BE2C (cell line): ENCODE data around the gene OLFM1. TPM values are rescaled to one million over a fixed set of nuclear protein-coding genes. Genes with fewer than 3 reads are reported as not detected.
A peak's percentile ranks its signal among the peaks of the same experiment; 100 is the strongest.

Experiments used
- DNase-seq: peaks from one replicate; pipeline ENCODE4 v3.0.0-alpha.2; 2020
- H3K27me3 ChIP-seq: fragments of 250-450 bp; sonication (Bioruptor Pico); 2 replicates; pipeline ENCODE4 v1.5.1; 2020; ENCODE audit warnings: mild to moderate bottlenecking
- H3K36me3 ChIP-seq: fragments of 250-450 bp; sonication (Bioruptor Pico); 2 replicates; pipeline ENCODE4 v1.5.1; 2020; ENCODE audit warnings: mild to moderate bottlenecking
- H3K4me1 ChIP-seq: fragments of 250-450 bp; sonication (Bioruptor Pico); 2 replicates; pipeline ENCODE4 v1.5.1; 2020
- H3K4me3 ChIP-seq: 2 replicates; pipeline ENCODE4 v1.5.1; 2011; ENCODE audit warnings: low read depth, low read length
- H3K9me3 ChIP-seq: fragments of 250-450 bp; sonication (Bioruptor Pico); 2 replicates; pipeline ENCODE4 v1.5.1; 2020
- CTCF ChIP-seq: IDR thresholded peaks from 2 replicates; pipeline ENCODE4 v1.5.1; 2012; ENCODE audit warnings: mild to moderate bottlenecking, low read depth, low read length
- polyA plus RNA-seq: library from polyadenylated mRNA; unstranded; fragments of >200 nt; gene quantifications from one replicate; pipeline ENCODE4 v1.2.1, GENCODE V29; 2012; ENCODE audit warnings: low read depth, missing spikeins; ENCODE audit not compliant: insufficient read length, insufficient read depth

The OLFM1 gene
- 298 TPM for polyA plus RNA-seq

- peak; percentile 80 for TF ChIP-seq CTCF
- Histone ChIP-seq H3K4me3 (peak within 1 kb of the TSS; percentile 81), H3K9me3 (no peaks in the 10 kb centered on the region), H3K27me3 (no peaks in the 10 kb centered on the region), H3K4me1 (peaks cover 4% of the 10 kb centered on the region), H3K36me3 (peaks cover 22% of the 10 kb centered on the region)
- peak; percentile 92 for DNase-seq
These were observed at the start of gene OLFM1 for GRCh38 chr9:135087489-135087792. Gene OLFM1 (plus strand): TSS chr9:135087668. CDS start chr9:135087990, 322 bp downstream.

- H3K4me3 ChIP-seq: no peak overlapping the region
- no peak for TF ChIP-seq CTCF
- no peak for DNase-seq
- no peaks in the 10 kb centered on the region for H3K27me3 ChIP-seq
- H3K4me1 ChIP-seq: no peaks in the 10 kb centered on the region
- H3K9me3 ChIP-seq: no peaks in the 10 kb centered on the region
- no peaks in the 10 kb centered on the region for H3K36me3 ChIP-seq
These were observed 49.1 kb upstream of the OLFM1 start for GRCh38 chr9:135038331-135038730.

GRCh38 chr9:135038826-135039225 lies 48.6 kb upstream of the OLFM1 start:
- Histone ChIP-seq H3K36me3 (no peaks in the 10 kb centered on the region), H3K4me3 (no peak overlapping the region), H3K9me3 (no peaks in the 10 kb centered on the region), H3K27me3 (no peaks in the 10 kb centered on the region), H3K4me1 (no peaks in the 10 kb centered on the region)
- DNase-seq: no peak
- no peak for TF ChIP-seq CTCF

- Histone ChIP-seq H3K4me1 (no peaks in the 10 kb centered on the region), H3K4me3 (no peak overlapping the region)
These were observed 48.1 kb upstream of the OLFM1 start for GRCh38 chr9:135039266-135039870.

GRCh38 chr9:135039916-135040645 lies 47.4 kb upstream of the OLFM1 start:
- no peaks in the 10 kb centered on the region for H3K27me3 ChIP-seq
- H3K9me3 ChIP-seq: no peaks in the 10 kb centered on the region
- H3K36me3 ChIP-seq: no peaks in the 10 kb centered on the region
- H3K4me1 ChIP-seq: no peaks in the 10 kb centered on the region
- no peak for DNase-seq
- TF ChIP-seq CTCF: no peak
- H3K4me3 ChIP-seq: no peak overlapping the region

More at GRCh38 chr9:135039266-135039870, 48.1 kb upstream of the OLFM1 start:
- no peaks in the 10 kb centered on the region for H3K27me3 ChIP-seq
- no peaks in the 10 kb centered on the region for H3K36me3 ChIP-seq
- DNase-seq: no peak
- TF ChIP-seq CTCF: no peak
- no peaks in the 10 kb centered on the region for H3K9me3 ChIP-seq

GRCh38 chr9:135040892-135041291 lies 46.6 kb upstream of the OLFM1 start:
- Histone ChIP-seq H3K4me3 (no peak overlapping the region), H3K9me3 (no peaks in the 10 kb centered on the region), H3K4me1 (no peaks in the 10 kb centered on the region), H3K27me3 (no peaks in the 10 kb centered on the region), H3K36me3 (no peaks in the 10 kb centered on the region)
- no peak for TF ChIP-seq CTCF
- no peak for DNase-seq
